Common myeloid progenitor, CD34-positive (primary cell): ENCODE measurements around the gene LTK.
A peak's percentile ranks its signal among the peaks of the same experiment; 100 is the strongest.

Experiments used
- CTCF ChIA-PET: fragments of 350-600 bp; sonication (Branson Sonifier 250); formaldehyde crosslinking; loops from one replicate; lab custom pipeline; 2021; ENCODE audit warnings: antibody characterized with exemption; lab: Charles Lee
- POLR2A ChIA-PET: fragments of 350-600 bp; sonication (Branson Sonifier 250); formaldehyde crosslinking; loops from one replicate; lab custom pipeline; 2021; ENCODE audit warnings: antibody characterized with exemption; lab: Charles Lee
- DNase-seq, 3 donors: peaks; one replicate each; pipeline versions ENCODE4 v3.0.0 to v3.0.0-alpha.2; 2013
- H3K27ac ChIP-seq, 2 experiments: 1 replicate in 1 of 2; 2 replicates in 1 of 2; pipeline ENCODE4 v1.7.0; 2013; ENCODE audit warnings: inconsistent platforms in 2 of 2, low read length in 2 of 2, mild to moderate bottlenecking in 2 of 2, low read depth in 1 of 2, moderate library complexity in 1 of 2; ENCODE audit not compliant: severe bottlenecking in 2 of 2, insufficient read depth in 1 of 2, poor library complexity in 1 of 2
- H3K27me3 ChIP-seq, 5 experiments: replicated peaks in 2 of 5; 1 replicate in 3 of 5; 2 replicates in 2 of 5; pipeline versions ENCODE4 v1.6.1 to v1.7.0; 2013; ENCODE audit warnings: low read length in 4 of 5, mild to moderate bottlenecking in 2 of 5, moderate library complexity in 2 of 5, inconsistent platforms in 1 of 5; ENCODE audit not compliant: insufficient read depth in 5 of 5, control insufficient read depth in 4 of 5
- H3K36me3 ChIP-seq, 4 experiments: 1 replicate in 2 of 4; 2 replicates in 2 of 4; pipeline versions ENCODE4 v1.6.1 to v1.7.0; 2013; ENCODE audit warnings: low read length in 3 of 4, control low read depth in 1 of 4, mild to moderate bottlenecking in 1 of 4; ENCODE audit not compliant: control insufficient read depth in 4 of 4, insufficient read depth in 4 of 4
- H3K4me1 ChIP-seq, 4 experiments: 1 replicate in 3 of 4; 2 replicates in 1 of 4; pipeline versions ENCODE4 v1.6.1 to v1.7.1; 2013; ENCODE audit warnings: low read length in 3 of 4, mild to moderate bottlenecking in 3 of 4, control low read depth in 1 of 4, inconsistent platforms in 1 of 4, moderate library complexity in 1 of 4; ENCODE audit not compliant: control insufficient read depth in 4 of 4, insufficient read depth in 4 of 4; ENCODE audit errors: control extremely low read depth in 1 of 4
- H3K4me3 ChIP-seq, 7 experiments: 1 replicate in 4 of 7; 2 replicates in 3 of 7; pipeline versions ENCODE4 v1.5.1 to v1.7.0; 2013; ENCODE audit warnings: mild to moderate bottlenecking in 7 of 7, low read length in 6 of 7, moderate library complexity in 6 of 7, inconsistent platforms in 2 of 7, low read depth in 2 of 7, control low read depth in 1 of 7; ENCODE audit not compliant: insufficient read depth in 4 of 7, control insufficient read depth in 1 of 7; ENCODE audit errors: extremely low read depth in 1 of 7
- H3K9me3 ChIP-seq, 5 experiments: 1 replicate in 4 of 5; 2 replicates in 1 of 5; pipeline versions ENCODE4 v1.6.1 to v1.7.1; 2013; ENCODE audit warnings: low read length in 4 of 5, mild to moderate bottlenecking in 2 of 5, inconsistent platforms in 1 of 5, low read depth in 1 of 5, moderate library complexity in 1 of 5; ENCODE audit not compliant: control insufficient read depth in 4 of 5, insufficient read depth in 2 of 5; ENCODE audit errors: control extremely low read depth in 1 of 5
- WGBS: methylation state at CpG from one replicate; pipeline ENCODE4 v1.1.5; 2013; ENCODE audit not compliant: insufficient coverage; 5-methylcytosine and 5-hydroxymethylcytosine counted together

LTK gene

DNA sequence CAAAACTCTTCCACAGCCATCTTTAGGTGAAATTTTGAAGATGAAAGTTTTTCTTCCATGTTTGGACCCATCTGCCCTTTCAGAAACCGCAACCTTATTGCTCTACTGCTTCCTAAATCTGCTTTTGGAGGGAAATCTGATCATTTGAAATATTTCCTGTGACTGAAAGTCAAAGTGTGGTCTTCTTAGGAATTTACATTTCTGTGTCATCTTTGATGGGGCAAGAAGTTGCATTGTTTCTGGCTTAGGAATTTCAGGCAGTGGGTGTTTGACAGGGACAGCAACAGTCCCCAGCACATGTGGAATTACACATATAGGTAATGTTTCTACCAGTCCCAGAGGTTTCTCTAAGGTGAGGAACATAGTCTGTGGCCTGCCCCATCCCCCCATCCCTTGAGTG is 40.1 kb upstream of the LTK start:
- no peak overlapping the region for H3K27ac ChIP-seq
- WGBS = no CpG with 5 or more reads among the region's 1 CpG
- POLR2A ChIA-PET = no interaction called here
- peaks cover 4 to 25% (median 17%) of the 10 kb centered on the region in 4 experiments for H3K4me1 ChIP-seq
- H3K4me3 ChIP-seq = no peak overlapping the region
- no peaks in the 10 kb centered on the region for H3K36me3 ChIP-seq
- no peak for DNase-seq
- no peaks in the 10 kb centered on the region for H3K27me3 ChIP-seq
- CTCF ChIA-PET = interaction anchor here (1.6 kb wide), 1 partner anchor 258 kb away, joined by 3 read pairs; no protein-coding TSS in a partner anchor
- H3K9me3 ChIP-seq = no peaks in the 10 kb centered on the region

DNA sequence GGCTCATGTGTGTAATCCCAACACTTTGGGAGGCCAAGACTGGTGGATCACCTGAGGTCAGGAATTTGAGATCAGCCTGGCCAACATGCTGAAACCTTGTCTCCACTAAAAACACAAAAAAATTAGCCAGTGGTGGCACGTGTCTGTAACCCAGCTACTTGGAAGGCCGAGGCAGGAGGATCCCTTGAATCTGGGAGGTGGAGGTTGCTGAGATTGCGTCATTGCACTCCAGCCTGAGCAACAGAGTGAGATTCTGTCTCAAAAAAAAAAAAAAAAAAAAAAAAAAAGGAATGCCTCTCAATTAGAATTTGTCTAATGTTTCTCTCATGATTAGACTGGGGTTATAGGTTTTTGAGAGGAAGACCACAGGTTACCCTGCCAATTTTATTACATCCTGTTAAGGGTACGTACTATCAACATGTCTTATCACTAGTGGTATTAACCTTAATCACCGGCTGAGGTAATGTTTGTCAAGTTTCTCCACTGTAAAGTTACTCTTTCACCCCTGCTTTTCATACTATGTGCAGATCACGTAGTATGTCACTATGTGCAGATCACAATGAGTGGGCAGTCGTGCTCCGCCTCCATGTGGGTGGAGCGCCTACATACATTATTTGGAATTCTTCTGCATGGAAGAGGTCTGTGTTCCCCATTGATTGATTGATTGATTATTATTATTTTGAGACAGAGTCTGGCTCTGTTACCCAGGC is 36.6 kb upstream of the LTK start:
- Histone ChIP-seq H3K4me1 (peaks cover 0 to 8% (median 3%) of the 10 kb centered on the region in 4 experiments), H3K36me3 (no peaks in the 10 kb centered on the region), H3K9me3 (no peaks in the 10 kb centered on the region), H3K27ac (no peak overlapping the region), H3K27me3 (no peaks in the 10 kb centered on the region), H3K4me3 (no peak overlapping the region)
- 90% methylated on average over 6 of the region's 9 CpGs for WGBS
- ChIA-PET CTCF (interaction anchor here (1.5 kb wide), 2 partner anchors 12 to 41 kb away, joined by 3 read pairs; no protein-coding TSS in a partner anchor), POLR2A (no interaction called here)
- no peak for DNase-seq

- H3K27ac ChIP-seq = no peak overlapping the region
- WGBS = 92% methylated on average over 6 of the region's 13 CpGs
- no peaks in the 10 kb centered on the region for H3K27me3 ChIP-seq
- no peaks in the 10 kb centered on the region for H3K36me3 ChIP-seq
- no peak overlapping the region for H3K4me3 ChIP-seq
- CTCF ChIA-PET = interaction anchor here (2.2 kb wide), 1 partner anchor 10 kb away, joined by 14 read pairs; no protein-coding TSS in a partner anchor
- peak in 1 of 3 donors; percentile 18 for DNase-seq
- POLR2A ChIA-PET = no interaction called here
- peaks cover 3 to 11% (median 5%) of the 10 kb centered on the region in 4 experiments for H3K4me1 ChIP-seq
- no peaks in the 10 kb centered on the region for H3K9me3 ChIP-seq
These were observed 33.5 kb upstream of the LTK start for GRCh38 chr15:41546851-41547786.

DNA sequence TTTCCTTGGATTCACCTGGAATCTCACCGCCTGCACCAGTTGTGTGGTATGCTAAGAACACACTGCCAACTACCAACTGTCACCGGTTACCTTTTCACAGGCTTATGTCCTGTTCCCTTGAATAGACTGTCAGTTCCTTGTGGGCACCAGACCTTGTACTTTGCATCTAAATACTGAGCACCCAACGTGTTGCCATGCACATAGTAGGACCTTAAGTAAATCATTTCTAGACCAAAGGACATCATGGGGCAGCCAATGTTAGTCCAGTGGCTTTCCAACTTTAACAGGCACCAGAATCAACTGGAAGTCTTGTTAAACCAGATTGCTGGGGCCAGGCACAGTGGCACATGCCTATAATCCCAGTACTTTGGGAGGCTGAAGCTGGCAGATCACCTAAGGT is 31.6 kb upstream of the LTK start:
- Histone ChIP-seq H3K4me1 (peaks cover 3 to 11% (median 5%) of the 10 kb centered on the region in 4 experiments), H3K9me3 (no peaks in the 10 kb centered on the region), H3K36me3 (no peaks in the 10 kb centered on the region), H3K27me3 (no peaks in the 10 kb centered on the region), H3K27ac (no peak overlapping the region), H3K4me3 (no peak overlapping the region)
- CTCF ChIA-PET = interaction anchor here (2.2 kb wide), 1 partner anchor 12 kb away, joined by 14 read pairs; no protein-coding TSS in a partner anchor
- no peak for DNase-seq
- 98% methylated on average over 3 of the region's 3 CpGs for WGBS
- POLR2A ChIA-PET = no interaction called here

- DNase-seq = peak in 2 of 3 donors; percentile 20 to 33
- WGBS = 97% methylated on average over 7 of the region's 15 CpGs
- ChIA-PET POLR2A (interaction anchor here (0.6 to 1.3 kb wide), 3 partner anchors 42 to 1039 kb away, joined by 3 read pairs; partner anchors contain the start of gene MGA), CTCF (interaction anchor here (1.0 to 1.2 kb wide), 3 partner anchors 13 to 161 kb away, joined by 3 to 6 read pairs (median 4); no protein-coding TSS in a partner anchor)
- H3K27me3 ChIP-seq = no peaks in the 10 kb centered on the region
- no peak overlapping the region for H3K27ac ChIP-seq
- no peaks in the 10 kb centered on the region for H3K36me3 ChIP-seq
- no peaks in the 10 kb centered on the region for H3K9me3 ChIP-seq
- peak overlapping the region in 2 of 7 experiments; percentile 92 to 99 for H3K4me3 ChIP-seq
- H3K4me1 ChIP-seq = peaks cover 3 to 11% (median 5%) of the 10 kb centered on the region in 4 experiments
These were observed 31.0 kb upstream of the LTK start for GRCh38 chr15:41544650-41545015.

GRCh38 chr15:41543521-41543870 is 29.9 kb upstream of the LTK start:
- POLR2A ChIA-PET = interaction anchor here (1.3 kb wide), 1 partner anchor 41 kb away, joined by 3 read pairs; no protein-coding TSS in a partner anchor
- no peak for DNase-seq
- Histone ChIP-seq H3K4me3 (peak overlapping the region; percentile 91 to 99 (median 96)), H3K4me1 (peaks cover 3 to 11% (median 5%) of the 10 kb centered on the region in 4 experiments), H3K27ac (peak overlapping the region; percentile 72 to 88), H3K27me3 (no peaks in the 10 kb centered on the region), H3K36me3 (no peaks in the 10 kb centered on the region), H3K9me3 (no peaks in the 10 kb centered on the region)
- WGBS = 0% methylated on average over 5 of the region's 8 CpGs
- CTCF ChIA-PET = interaction anchor here (0.6 to 1.2 kb wide), 3 partner anchors 14 to 27 kb away, joined by 3 to 6 read pairs (median 4); no protein-coding TSS in a partner anchor
